Measurements from ENCODE around the gene SCAMP2. TPM values are rescaled to one million over a fixed set of nuclear protein-coding genes. Genes with fewer than 3 reads are reported as not detected.

SCAMP2 gene
- total RNA-seq, 2 donors from 2014 or later: 62.1 to 84.5 TPM

- DNase-seq (ENCODE audit: low spot score) (no peak), ATAC-seq (ENCODE audit: insufficient number of reproducible peaks, low FRiP score, low read depth) (no peak)
- TF ChIP-seq CTCF (IDR thresholded peaks at IDR 0.05): no peak
- Histone ChIP-seq H3K9me3 (no peaks in the 10 kb centered on the region), H3K27me3 (replicated peaks; ENCODE audit: insufficient read depth) (no peaks in the 10 kb centered on the region), H3K4me3 (peak overlapping the region; percentile 94), H3K4me1 (ENCODE audit: control insufficient read depth in 1 of 2, low read depth in 2 of 2) (peaks cover 16 to 29% of the 10 kb centered on the region in 2 donors), H3K27ac (peak overlapping the region; percentile 91), H3K36me3 (peaks cover 20% of the 10 kb centered on the region)
Observed at GRCh38 chr15:74907163-74907870, 34.2 kb upstream of the SCAMP2 start.

DNA sequence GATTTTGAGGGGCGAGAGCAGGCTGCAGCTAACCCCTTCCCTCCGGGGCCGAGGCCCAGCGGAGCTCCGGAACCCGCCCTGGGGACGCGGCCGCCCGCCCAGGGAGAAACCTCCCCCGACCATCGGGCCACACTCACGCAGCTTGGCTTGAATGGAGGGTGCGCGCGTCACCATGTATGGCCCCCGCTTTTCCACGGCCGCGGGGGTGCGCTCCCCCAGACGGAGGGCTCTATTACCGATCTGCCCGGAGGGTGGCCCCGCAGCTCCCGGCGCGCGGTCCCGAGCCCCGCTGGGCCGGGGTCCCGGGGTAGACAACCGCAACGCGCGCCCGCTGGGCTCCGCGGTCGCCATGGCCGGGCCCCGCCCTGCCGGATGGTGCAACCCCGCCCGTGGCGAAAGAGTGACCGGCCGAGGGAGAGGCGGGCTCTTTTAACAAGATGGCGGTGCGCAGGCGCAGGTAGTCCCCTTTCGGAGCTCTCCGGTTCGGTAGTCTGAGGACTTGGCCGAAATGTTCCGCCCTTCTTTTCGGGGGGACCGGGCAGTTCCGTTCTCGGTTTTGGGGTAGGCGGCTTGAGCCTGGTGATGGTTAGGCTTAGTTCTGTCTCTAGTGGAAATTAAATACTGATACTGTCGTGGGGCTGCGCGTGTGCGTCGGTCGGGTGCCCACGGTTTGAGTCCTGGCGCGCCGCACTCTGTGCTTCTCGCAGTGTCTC lies 33.4 kb upstream of the SCAMP2 start, which contains the start of gene FAM219B:
Gene FAM219B, minus strand, starts transcription at position 402 of the 713 bp plus-strand sequence. Its CDS starts 51 bp downstream, at position 351.
- ATAC-seq (ENCODE audit: insufficient number of reproducible peaks, low FRiP score, low read depth) (peak; percentile 80), DNase-seq (ENCODE audit: low spot score) (peak; percentile 80)
- Histone ChIP-seq H3K9me3 (no peaks in the 10 kb centered on the region), H3K36me3 (peaks cover 24% of the 10 kb centered on the region), H3K4me3 (peak within 1 kb of the TSS; percentile 94), H3K27me3 (replicated peaks; ENCODE audit: insufficient read depth) (no peaks in the 10 kb centered on the region), H3K4me1 (ENCODE audit: control insufficient read depth in 1 of 2, low read depth in 2 of 2) (peaks cover 20 to 31% of the 10 kb centered on the region in 2 donors), H3K27ac (peak within 1 kb of the TSS; percentile 91)
- TF ChIP-seq CTCF (IDR thresholded peaks at IDR 0.05): no peak

- peak overlapping the region; percentile 94 for H3K4me3 ChIP-seq
- no peaks in the 10 kb centered on the region for H3K9me3 ChIP-seq
- H3K27me3 ChIP-seq (replicated peaks; ENCODE audit: insufficient read depth): no peaks in the 10 kb centered on the region
- H3K36me3 ChIP-seq: peaks cover 25% of the 10 kb centered on the region
- H3K27ac ChIP-seq: peak overlapping the region; percentile 91
- ATAC-seq (ENCODE audit: insufficient number of reproducible peaks, low FRiP score, low read depth): no peak
- DNase-seq (ENCODE audit: low spot score): no peak
- TF ChIP-seq CTCF (IDR thresholded peaks at IDR 0.05): no peak
- H3K4me1 ChIP-seq (ENCODE audit: control insufficient read depth in 1 of 2, low read depth in 2 of 2): peaks cover 20 to 35% of the 10 kb centered on the region in 2 donors
Observed at GRCh38 chr15:74906067-74906449, 32.9 kb upstream of the SCAMP2 start.

DNA sequence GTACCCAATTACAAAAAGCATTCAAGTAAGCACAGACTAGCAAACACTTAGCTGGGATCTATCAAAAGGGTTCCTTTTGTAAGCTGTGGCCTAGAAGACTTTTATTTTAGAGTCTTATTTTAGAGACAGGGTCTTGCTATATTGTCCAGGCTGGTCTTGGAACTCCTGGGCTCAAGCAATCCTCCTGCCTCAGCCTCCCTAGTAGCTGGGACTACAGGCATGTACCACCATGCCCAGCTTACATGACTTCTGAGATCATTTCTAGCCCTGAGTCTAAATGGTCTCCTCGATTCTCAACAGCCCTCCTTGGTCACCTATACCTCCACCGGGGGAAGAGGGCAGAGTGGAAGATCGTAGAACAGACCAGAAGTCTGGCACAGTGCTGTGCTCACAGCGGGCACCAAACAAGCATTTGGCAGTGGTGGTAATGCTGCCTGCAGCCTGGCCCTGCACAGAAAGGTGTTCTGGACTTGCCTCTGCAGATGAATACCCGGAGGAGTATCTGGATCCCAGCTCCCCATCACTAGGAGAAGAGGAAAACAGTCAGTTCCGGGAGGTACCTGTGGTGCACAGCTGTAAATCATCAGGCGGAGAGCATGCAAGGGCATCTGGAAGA lies 31.1 kb upstream of the SCAMP2 start:
- Histone ChIP-seq H3K4me3 (no peak overlapping the region), H3K27ac (no peak overlapping the region), H3K36me3 (peaks cover 41% of the 10 kb centered on the region), H3K27me3 (replicated peaks; ENCODE audit: insufficient read depth) (no peaks in the 10 kb centered on the region), H3K4me1 (ENCODE audit: control insufficient read depth in 1 of 2, low read depth in 2 of 2) (peaks cover 20 to 35% of the 10 kb centered on the region in 2 donors), H3K9me3 (no peaks in the 10 kb centered on the region)
- no peak for TF ChIP-seq CTCF (IDR thresholded peaks at IDR 0.05)
- DNase-seq (ENCODE audit: low spot score): no peak
- no peak for ATAC-seq (ENCODE audit: insufficient number of reproducible peaks, low FRiP score, low read depth)

DNA sequence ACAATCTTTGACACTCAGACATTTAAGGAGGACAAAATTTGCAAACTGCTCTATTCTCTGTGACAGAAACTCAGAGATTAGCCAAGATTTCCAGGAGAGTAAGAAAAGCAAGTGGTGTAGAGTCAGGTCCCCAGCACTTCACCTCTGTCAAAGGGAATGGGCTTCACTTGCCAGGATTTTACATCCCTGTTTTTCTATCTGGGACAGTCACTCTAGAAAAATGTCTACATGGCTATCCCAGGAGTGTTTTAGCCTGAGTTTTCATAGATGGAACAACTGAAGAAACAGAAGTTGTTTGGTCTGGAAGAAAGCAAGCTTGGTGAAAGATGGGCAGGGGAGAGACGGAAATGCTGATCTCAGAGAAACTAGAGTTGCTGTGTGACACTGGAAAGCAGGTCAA lies 30.5 kb upstream of the SCAMP2 start:
- no peak overlapping the region for H3K4me3 ChIP-seq
- peaks cover 20 to 35% of the 10 kb centered on the region in 2 donors for H3K4me1 ChIP-seq (ENCODE audit: control insufficient read depth in 1 of 2, low read depth in 2 of 2)
- no peak overlapping the region for H3K27ac ChIP-seq
- no peaks in the 10 kb centered on the region for H3K27me3 ChIP-seq (replicated peaks; ENCODE audit: insufficient read depth)
- H3K36me3 ChIP-seq: peaks cover 42% of the 10 kb centered on the region
- H3K9me3 ChIP-seq: no peaks in the 10 kb centered on the region
- DNase-seq (ENCODE audit: low spot score) (no peak), ATAC-seq (ENCODE audit: insufficient number of reproducible peaks, low FRiP score, low read depth) (no peak)
- no peak for TF ChIP-seq CTCF (IDR thresholded peaks at IDR 0.05)
